ENCODE results near the gene PDE4D.

PDE4D gene

DNA sequence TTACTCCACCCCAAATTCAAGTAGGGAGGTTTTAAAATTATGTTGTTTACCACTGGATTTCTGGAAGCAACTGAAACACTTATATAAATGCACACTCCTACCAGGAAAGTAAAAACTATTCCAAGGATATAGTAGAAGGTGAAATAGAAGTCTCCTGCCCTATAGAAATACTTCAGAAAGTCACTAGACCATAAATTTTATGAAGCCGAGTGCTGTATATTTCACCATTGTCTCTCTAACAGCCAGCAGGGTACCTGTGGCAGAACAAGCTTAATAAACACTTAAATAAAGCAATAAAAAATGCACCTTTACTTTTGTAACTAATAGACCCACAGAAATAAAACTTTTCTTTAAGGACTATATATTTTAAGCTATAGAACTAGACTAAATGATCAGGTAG lies 631.6 kb downstream of the PDE4D start:
- in situ Hi-C loops (cut with MboI; ENCODE audit: low pct_unique_long_range_greater_than_20kb, low sequenced_read_pairs), result no loop called here

DNA sequence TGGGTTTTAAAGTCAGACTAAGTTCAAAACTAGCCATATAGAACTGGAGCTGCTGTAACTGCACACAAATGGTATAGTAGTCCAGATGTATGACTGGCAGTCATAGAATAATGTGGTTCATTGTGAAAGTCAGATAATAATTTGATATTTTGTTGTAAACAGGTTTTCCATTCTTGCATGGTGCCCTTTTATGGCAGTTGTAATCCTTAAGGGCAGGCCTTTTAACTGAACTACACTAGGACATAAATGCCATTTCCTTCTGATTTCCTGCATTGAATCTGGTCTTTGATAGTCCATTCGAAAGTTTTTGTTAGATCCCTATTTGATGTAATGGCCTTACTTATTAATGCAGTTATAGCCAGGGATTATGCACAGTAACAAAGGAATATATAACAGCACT lies 632.6 kb downstream of the PDE4D start:
- DNase-seq, result no peak
- in situ Hi-C loops (cut with MboI; ENCODE audit: low pct_unique_long_range_greater_than_20kb, low sequenced_read_pairs), result no loop called here

More for the DNA sequence above, 631.6 kb downstream of the PDE4D start:
- no peak for DNase-seq

DNA sequence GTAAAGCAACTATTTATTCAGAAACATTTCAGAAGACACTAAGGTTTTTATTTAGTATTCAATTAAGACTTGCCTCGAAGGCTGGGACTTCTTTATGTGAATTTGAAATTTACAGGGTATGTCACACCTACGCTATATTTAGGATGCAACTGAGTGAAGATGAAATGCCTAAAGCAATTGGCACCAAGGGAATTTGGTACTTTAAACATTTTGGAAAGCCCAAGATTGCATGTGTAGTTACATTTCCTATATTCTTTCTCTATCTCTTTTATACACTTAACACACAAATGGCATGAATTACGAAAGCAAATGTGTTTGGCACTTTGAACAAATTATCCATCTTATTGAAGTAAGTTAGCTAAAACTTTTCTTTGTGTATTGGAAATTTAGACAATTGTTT lies 633.3 kb downstream of the PDE4D start:
- in situ Hi-C loops (cut with MboI; ENCODE audit: low pct_unique_long_range_greater_than_20kb, low sequenced_read_pairs), result no loop called here
- DNase-seq, result no peak

DNA sequence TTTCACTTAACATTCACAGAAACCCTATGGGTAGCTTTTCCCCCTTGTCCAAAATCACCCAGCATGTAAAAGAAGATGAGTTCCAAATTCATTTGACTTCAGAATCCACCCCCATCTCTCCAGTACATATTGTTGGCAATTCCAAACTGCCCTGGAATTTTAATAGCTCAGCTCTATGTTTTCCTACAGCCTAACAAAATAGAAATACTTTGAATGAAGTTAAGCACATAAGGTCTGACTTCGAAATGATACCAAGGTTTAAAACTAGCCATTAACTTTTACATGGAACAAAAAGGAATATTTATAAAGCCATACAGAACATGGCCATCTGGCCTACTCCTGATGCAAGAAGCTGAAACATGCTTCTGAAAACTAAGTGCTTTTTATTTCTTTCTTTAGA lies 634.3 kb downstream of the PDE4D start:
- DNase-seq, result no peak
- in situ Hi-C loops (cut with MboI; ENCODE audit: low pct_unique_long_range_greater_than_20kb, low sequenced_read_pairs), result no loop called here

DNA sequence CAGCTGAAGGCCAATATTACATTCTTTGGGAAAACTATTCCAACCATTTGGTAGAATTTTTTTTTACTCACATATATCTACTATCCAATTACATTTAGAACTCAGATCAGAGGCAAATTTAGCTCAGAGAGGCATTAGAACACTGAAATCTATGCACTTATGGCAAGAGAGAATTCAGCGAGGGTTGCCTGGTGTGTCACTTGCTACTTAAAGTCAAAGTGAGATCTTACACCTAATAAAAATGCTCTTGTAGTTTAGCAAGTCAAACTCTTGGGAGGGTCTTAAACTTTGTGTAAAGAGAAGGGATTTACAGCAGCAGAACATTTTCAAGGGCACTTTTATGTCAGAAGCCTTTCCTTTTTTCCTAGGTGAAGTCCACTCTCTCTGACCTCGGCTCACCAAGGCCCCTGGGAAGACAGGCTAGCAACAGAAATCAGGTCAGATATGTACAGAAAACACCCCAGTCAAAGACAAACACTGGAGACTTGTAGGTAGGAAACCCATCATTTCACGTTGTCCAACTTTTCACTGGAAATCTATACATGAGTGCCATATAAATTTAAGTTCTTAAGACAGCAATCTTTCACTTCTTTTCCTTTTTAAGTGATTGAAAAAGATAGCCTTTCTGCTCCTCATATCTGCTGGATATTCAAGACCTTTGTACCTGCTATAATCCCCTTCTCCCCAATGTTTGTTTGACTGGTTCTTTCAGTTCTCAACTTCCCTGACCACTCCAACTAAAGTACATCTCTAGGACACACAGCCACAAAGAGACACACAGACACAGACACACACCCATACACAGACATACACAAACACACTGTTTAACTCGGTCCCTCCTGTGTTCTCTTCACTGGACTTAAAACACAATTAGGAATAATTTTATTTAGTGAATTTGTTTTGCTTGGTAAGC lies 635.8 kb downstream of the PDE4D start:
- DNase-seq, result no peak
- in situ Hi-C loops (cut with MboI; ENCODE audit: low pct_unique_long_range_greater_than_20kb, low sequenced_read_pairs), result no loop called here

DNA sequence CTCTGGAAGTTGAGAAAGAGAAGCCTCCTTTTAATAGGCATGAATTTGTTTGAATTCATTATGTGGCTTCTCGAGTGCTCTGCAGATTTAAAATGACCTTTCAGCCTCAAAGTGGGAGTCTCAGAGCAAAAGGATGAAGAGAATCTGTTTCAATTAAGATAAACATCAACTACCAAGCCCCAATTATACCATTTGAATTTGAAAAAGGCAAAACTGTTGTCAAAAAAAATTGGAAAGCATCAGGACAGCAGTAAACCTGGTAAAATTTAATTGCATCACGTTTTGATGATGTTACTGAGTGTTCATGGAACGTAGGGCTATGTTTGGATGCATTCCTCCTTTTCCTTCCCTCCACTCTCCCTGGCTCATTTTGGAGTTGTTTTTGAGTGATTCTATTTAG lies 637.2 kb downstream of the PDE4D start:
- DNase-seq, result no peak
- in situ Hi-C loops (cut with MboI; ENCODE audit: low pct_unique_long_range_greater_than_20kb, low sequenced_read_pairs), result no loop called here

DNA sequence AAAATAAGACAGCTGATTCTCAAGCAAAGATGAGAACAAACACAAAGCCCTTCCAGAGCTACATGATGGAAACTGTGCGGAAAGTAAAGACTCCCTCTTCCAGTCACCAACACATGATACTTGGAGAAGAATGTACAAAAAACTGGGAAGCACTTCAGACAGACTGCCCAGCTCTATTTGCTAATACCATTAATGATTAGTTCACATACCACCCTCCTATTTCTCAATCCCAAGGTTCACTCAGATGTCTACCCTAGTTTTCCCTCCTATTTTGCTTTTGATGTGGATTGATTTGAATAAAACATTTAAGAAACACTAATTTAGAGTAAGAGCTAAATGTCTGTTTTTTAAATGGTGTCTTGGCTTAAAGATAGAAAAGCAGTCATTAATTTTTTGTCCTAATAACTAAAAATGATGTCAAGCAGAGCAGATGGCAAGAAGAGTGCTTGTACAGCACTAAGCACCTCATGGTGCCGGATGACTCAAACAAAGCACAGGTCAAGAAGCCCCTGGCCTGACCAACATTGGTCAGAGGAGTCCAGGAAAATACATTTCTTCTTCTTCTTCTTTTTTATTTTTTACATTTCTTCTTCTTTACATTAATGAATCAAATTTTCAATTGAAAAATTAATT lies 639.4 kb downstream of the PDE4D start:
- in situ Hi-C loops (cut with MboI; ENCODE audit: low pct_unique_long_range_greater_than_20kb, low sequenced_read_pairs), result no loop called here

DNA sequence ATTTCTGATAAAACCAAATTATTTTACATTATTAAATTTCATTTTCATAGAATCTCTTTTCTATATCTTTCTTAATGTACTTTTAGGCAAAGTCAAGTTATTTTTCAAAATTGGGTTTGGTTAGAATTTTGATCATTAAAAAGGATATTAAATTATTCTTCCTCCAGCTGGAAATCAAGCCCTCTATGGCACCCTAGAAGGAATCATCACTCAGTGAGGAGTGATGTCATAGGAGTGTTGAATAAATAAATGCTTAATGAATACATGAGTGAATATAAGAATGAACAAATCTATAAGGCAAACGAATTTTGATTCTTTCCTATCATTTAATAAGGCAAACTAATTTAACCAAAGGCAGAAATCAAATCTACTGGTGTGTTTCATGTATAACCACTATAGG lies 639.9 kb downstream of the PDE4D start:
- no peak for DNase-seq
- in situ Hi-C loops (cut with MboI; ENCODE audit: low pct_unique_long_range_greater_than_20kb, low sequenced_read_pairs), result no loop called here

More for the DNA sequence above, 639.4 kb downstream of the PDE4D start:
- DNase-seq, result no peak

DNA sequence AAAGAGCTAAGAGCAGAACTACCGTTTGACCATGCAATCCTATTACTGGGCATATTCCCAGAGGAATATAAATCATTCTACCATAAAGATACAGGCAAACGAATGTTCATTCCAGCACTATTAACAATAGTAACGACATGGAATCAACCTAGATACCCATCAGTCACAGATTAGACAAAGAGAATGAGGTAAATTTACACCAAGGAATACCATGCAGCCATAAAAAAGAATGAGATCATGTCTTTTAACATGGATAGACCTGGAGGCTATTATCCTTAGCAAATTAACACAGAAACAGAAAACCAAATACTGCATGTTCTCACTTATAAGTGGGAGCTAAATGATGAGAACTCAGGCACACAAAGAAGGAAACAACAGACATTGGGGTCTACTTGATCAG lies 641.9 kb downstream of the PDE4D start:
- in situ Hi-C loops (cut with MboI; ENCODE audit: low pct_unique_long_range_greater_than_20kb, low sequenced_read_pairs), result no loop called here
- no peak for DNase-seq

DNA sequence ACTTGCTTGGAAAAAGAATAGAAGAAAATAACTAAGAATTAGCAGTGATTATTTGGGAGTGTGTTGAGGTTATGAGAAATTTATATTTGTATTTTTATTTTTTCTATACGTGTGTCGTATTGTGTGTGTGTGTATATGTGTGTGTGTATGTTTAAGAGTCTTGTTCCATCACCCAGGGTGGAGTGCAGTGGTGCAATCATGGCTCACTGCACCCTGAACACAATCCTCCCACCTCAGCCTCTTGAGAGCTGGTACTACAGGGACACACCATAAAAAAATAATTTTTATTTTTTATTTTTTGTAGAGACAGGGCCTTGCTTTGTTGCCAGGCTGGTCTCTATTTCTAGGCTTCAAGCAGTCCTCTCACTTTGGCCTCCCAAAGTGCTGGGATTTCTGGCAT lies 643.8 kb downstream of the PDE4D start:
- in situ Hi-C loops (cut with MboI; ENCODE audit: low pct_unique_long_range_greater_than_20kb, low sequenced_read_pairs), result no loop called here
- DNase-seq, result no peak

DNA sequence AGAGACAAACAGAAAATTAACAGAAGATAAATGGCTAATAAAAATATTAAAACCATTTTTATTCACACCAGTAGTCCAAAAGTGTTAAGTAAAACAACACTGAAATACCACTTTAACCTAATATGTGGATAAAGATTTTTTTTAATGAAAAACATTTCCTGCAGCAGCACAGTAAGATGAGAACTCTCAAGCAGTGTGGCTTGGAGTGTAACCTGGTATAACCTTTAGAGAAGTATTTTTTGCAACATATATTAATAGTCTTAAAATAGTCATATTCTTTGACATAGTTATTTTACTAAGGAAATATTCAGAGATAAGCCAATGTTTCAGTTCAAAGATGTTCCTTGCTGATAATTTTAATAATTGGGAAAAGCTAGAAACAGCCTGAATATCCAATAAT lies 644.4 kb downstream of the PDE4D start:
- no peak for DNase-seq
- in situ Hi-C loops (cut with MboI; ENCODE audit: low pct_unique_long_range_greater_than_20kb, low sequenced_read_pairs), result no loop called here

DNA sequence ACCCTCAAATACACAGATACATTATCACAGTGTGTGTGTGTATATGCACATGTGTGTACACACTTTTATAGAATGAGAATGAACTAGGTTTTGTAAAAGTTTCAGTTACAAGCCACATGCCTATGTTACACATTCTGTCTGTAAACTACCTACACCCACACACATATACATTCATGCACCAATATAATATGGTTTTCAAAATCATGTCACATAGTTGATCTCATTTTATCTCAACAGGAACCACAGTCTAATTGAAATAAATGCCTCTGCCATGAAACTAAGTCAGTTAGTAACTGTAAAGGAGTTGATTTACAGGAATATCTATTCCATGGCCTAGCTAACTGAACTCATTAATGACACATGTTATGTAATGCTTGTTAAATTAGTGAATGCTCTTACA lies 646.6 kb downstream of the PDE4D start:
- in situ Hi-C loops (cut with MboI; ENCODE audit: low pct_unique_long_range_greater_than_20kb, low sequenced_read_pairs), result no loop called here
- no peak for DNase-seq

DNA sequence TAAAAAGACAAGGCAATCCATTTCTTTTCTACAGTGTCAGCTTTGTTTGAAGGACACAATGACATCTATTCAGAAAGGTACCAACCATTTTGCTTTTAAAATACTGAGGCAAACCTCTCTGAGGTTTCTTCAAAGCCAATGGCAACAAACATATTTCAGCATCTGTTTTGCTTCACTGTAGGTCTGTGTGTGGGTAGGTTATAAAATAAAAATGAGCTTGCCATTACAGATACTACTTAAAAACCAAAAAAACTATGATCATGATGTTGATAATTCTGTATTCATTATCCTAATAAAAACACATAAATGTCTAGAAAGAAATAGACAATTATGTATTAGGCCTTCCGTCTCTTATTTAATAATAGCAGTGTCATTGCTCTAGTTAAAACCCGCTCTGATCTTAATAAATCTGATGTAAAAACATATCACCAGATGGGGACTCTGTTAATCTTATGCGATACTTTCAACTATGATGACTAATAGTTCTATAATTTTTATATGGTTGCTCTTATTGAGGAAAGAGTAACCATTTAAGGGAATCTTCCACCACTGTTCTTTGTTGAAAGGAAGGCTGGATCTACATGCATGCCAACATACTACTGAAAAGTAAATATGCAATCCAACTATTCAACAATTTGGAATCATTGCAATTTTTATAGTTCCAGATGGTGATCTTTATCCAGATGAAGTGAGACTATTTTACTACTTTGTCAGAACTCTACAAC lies 647.2 kb downstream of the PDE4D start:
- in situ Hi-C loops (cut with MboI; ENCODE audit: low pct_unique_long_range_greater_than_20kb, low sequenced_read_pairs), result no loop called here
- no peak for DNase-seq

DNA sequence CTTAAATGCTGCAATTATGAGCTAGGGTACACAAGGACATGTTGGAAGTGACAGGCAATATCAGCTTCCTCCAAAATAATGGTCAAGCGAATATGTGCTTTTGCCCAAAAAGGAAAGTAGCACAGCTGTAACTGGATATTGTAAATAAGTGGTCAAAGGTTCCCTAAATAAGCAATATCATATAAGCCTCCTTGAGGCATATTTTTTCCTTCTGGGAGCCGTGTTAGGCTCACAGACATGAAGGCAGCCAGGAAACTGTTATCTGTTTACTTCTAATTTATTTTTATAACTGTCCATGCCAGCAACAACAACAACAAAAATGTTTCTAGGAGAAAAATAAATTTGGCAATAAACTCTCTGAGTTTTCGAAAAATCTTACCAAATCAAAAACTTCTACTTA lies 648.3 kb downstream of the PDE4D start:
- DNase-seq, result no peak
- in situ Hi-C loops (cut with MboI; ENCODE audit: low pct_unique_long_range_greater_than_20kb, low sequenced_read_pairs), result no loop called here

DNA sequence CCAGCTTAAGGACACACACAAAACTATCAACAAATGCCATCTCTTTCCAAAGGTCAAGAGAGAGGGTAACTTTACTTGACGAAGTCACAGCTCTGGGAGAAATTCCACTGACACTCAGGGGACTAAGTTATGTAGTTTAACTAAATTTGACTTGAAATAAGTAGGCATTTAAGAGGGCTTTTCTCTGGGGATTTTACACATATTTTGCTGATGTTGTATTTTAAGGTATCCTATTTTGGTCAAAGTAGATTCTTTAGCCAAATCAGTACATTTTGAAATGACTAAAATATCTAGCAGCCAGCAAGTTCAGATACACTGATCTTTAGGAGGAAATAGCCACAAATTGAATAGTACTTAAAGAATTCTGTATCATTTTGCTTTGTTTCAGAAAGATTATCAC lies 652.0 kb downstream of the PDE4D start:
- in situ Hi-C loops (cut with MboI; ENCODE audit: low pct_unique_long_range_greater_than_20kb, low sequenced_read_pairs), result no loop called here

DNA sequence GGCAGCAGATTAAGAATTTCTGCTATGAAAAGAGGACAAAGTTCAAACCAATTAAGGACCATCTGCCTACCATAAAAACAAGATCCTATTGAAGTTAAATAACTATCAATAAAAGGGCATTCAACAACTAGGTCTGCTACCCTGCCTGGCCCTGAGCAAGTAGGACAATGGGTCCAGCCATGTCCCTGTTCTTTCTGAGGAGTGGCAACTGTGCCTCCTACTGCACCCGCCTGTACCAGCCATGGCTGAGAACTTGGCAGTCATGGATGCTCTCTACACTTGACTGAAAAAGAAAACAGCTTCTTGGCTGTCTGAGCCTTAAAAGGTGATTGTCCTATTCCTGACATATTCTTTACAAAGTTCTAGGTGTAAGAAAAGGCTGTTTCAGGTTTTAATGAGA lies 652.4 kb downstream of the PDE4D start:
- in situ Hi-C loops (cut with MboI; ENCODE audit: low pct_unique_long_range_greater_than_20kb, low sequenced_read_pairs), result no loop called here
- no peak for DNase-seq

More for the DNA sequence above, 652.0 kb downstream of the PDE4D start:
- DNase-seq, result no peak

DNA sequence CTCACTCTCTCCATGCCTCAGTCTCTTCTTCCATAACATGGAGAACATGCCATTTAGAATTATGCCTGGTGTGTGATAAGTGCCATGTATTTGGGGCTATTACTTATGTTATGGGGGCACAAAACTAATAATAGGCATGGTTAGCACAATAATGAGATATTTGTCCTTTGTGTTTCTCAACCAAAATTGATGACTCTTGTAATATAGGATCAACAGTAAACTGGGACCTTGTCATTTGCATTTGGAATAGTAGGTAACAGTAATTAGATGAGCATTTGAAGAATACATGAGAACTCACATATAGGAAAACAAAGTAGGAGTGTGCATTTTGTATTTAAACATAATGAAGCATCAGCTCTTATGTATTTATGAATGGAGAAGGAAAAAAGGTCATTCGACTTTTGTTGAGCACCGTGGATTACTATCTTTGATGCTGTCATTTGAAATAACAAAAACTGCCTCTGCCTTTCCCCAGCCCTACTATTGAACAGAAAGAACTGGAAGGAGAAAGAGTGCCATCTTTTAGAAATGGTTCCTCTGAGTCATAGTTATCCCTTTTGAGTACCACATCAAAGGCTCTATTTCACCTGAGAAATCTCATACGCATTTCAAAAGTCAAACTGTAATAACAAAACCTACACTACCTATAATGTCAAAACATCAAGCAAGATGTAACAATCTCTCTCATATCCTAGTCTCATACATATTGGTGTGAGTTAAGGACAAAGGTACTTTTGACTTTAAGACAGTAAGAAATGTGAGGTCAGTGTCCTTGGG lies 655.2 kb downstream of the PDE4D start:
- no peak for DNase-seq
- in situ Hi-C loops (cut with MboI; ENCODE audit: low pct_unique_long_range_greater_than_20kb, low sequenced_read_pairs), result no loop called here

DNA sequence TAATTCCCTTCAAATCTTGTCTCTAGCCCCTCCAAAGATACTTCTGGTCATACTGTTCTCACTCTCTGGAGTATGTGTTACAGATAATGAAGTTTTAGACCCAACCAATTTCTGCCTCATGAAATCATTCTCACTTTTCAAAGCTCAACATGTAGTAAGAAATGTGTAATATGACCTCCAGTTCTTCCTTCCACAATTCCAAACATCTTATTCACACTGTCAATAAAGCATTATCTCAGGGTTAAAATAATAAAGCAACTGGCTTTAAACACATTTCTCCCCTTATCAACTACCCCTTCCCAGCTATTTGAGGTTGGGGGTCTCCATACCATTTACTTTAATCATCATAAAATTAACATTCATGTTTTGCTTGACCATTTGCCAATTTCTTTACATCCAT lies 656.5 kb downstream of the PDE4D start:
- no peak for DNase-seq
- in situ Hi-C loops (cut with MboI; ENCODE audit: low pct_unique_long_range_greater_than_20kb, low sequenced_read_pairs), result no loop called here

DNA sequence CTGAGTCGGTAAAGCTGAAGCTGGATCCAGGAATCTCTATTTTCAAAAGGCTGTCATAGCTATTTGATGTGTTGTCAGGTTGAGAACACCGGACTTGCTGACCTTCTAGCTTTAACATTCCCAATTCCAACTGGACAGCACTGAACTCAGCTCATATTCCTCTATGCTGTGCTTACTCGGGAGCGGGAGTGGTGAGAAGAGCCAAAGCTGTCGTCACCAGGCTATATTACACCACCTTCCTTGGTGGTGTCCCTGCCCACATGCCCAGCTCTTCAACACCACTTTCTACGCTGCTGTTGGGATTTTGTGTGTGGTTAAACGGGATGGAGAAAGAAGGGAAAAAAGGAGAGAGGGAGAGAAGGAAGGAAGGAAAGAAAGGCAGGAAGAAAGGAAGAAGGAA lies 657.1 kb downstream of the PDE4D start:
- in situ Hi-C loops (cut with MboI; ENCODE audit: low pct_unique_long_range_greater_than_20kb, low sequenced_read_pairs), result no loop called here

More for the DNA sequence above, 657.1 kb downstream of the PDE4D start:
- no peak for DNase-seq
